GM19463 (cell line): ENCODE data around the gene MT1X.

ENCODE experiments used
- ATAC-seq: cut with Tn5 transposase; IDR thresholded peaks from one replicate; pipeline ENCODE4 v1.9.1; 2021; ENCODE audit warnings: mild to moderate bottlenecking, moderate library complexity; ENCODE audit not compliant: unreplicated experiment

Gene MT1X

GRCh38 chr16:56681939-56682702, at the start of gene MT1X:
Gene MT1X, plus strand, starts transcription at chr16:56682470. Its CDS starts 71 bp downstream, at chr16:56682541.
- ATAC-seq, result peak; percentile 99

GRCh38 chr16:56632848-56633365, 49.4 kb upstream of the MT1X start:
- ATAC-seq, result no peak

DNA sequence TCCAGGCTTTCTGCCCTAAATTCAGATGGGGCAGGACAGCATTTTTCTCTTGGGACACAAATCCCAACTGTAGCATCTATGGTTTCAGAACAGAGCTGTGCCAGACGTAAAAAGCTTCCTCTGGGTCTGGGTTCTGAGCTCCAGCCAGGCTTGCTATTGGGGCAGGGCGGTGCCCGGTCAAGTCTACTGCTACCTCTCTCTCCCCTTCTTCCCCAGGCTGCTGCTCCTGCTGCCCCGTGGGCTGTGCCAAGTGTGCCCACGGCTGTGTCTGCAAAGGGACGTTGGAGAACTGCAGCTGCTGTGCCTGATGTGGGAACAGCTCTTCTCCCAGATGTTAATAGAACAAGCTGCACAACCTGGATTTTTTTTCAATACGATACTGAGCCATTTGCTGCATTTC, 48.7 kb upstream of the MT1X start:
- ATAC-seq, result no peak

DNA sequence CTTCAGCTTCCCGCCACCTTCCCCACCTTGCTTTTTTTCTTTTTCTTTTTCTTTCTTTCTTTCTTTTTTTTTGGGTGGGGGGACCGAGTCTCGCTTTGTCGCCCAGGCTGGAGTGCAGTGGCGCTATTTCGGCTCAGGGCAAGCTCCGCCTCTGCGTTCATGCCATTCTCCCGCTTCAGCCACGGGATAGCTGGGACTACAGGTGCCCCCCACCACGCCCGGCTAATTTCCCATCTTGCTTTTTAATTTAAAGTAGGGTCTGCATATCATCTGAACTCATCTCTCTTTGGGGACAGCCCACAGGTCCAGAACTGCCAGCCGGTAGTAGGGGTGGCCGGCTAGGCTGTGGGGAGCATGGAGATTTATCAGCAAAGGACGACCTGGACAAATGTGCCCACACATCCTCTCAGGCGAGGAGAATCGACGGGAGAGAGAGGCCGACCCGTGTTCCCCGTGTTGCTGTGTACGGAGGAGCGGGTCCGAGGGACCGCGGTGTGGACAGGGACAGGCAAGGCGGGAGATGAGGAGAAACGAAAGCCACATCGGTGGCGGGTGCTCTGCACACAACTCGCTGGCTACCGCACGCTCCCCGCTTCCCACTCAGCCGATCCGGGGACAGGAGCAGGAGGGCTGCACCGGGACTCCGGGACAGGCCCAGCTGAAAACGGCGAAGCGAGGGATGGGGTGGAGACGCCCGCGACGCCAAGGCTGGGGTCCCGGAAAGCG, 47.4 kb upstream of the MT1X start:
- no peak for ATAC-seq

DNA sequence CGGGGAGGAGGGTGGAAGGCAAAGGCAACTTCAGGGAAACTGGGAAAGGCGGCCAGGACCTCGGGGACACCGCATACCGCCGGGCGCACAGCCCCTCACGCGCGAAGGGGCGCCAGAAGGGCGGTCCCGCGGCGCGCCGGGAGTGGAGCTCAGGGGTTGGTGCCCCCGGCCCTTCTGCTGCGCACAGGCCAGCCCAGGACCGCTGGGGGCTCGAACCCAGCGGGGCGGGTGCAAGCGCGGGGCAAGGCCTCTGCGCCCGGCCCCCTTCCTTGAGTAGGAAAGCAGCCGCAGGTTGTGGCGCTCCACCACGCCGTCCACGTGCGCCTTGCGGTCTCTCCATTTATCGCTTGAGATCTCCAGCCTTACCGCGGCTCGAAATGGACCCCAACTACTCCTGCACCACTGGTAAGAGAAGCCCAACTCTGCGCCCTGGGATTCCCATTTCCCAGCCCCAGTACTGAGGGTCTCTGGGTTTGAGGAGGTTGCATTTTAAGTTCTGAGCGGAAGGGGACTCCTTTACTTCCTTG, 46.8 kb upstream of the MT1X start:
- no peak for ATAC-seq

DNA sequence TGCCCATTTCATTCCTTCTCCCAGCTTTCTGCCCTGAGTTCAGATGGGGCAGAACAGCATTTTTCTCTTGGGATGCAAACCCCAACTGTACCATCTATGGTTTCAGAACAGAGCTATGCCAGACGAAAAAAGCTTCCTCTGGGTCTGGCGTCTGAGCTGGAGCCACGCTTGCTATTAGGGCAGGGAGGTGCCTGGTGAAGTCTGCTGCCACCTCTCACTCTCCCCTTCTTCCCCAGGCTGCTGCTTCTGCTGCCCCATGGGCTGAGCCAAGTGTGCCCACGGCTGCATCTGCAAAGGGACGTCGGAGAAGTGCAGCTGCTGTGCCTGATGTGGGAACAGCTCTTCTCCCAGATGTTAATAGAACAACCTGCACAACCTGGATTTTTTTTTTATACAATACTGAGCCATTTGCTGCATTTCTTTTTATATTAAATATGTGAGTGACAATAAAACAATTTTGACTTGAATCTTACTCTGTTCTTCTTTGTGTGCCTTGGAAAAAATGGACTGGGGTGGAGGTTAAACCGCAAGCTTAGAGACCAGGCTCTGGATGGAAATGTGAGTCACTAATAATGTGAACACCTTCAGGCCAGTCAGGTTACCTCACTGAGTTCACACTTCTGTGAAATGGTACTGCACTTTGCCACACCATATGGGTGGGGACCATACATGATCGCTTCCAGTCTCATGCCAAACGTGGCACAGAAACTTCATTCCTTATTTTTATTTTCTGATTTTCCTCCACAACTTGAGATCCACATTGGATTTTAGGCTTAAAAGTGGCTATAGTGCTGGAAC, 45.5 kb upstream of the MT1X start:
- no peak for ATAC-seq

GRCh38 chr16:56637814-56638750, 44.2 kb upstream of the MT1X start, which contains the start of gene MT1A:
Gene MT1A, plus strand, starts transcription at chr16:56638666. Its CDS starts 73 bp downstream, at chr16:56638739.
- no peak for ATAC-seq

GRCh38 chr16:56639045-56639444, 43.2 kb upstream of the MT1X start:
- no peak for ATAC-seq

DNA sequence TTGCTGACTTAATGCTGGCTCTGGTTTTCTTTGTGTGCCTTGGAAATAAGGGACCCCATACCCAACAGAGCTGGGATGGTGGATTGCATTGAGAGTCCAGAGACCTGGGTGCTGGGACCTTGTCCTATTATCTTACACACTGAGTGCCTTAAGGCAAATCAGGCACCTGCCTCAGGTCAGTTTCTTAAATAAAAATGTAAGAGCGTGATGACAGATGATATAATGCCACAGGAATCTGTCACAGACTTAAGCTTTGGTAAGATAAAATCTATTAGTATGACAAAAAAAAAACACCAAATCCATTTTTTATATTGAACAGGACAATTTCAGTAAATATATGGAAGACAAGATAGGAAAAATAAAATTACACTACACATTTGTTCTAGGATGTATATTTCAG, 42.2 kb upstream of the MT1X start:
- no peak for ATAC-seq

DNA sequence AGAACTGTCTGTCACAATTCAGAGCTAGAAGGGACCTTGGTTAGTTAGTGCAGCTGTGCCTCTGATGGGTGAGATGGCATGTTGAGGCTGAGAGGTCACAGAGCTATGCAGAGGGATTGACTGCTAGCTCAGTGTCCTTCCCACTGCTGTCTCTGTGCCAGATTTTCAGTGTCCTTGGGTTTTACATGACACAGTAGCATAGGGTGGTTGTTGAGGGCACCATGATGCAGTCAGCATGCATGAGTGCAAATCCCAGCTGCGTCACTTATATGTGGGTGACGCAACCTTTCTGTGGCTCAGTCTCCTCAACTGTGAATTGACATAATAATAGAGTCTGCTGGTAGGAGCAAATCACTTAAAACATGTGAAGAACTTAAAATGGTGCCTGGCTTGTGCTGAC, 41.1 kb upstream of the MT1X start:
- no peak for ATAC-seq

GRCh38 chr16:56643080-56643778, 39.0 kb upstream of the MT1X start:
- ATAC-seq, result peak; percentile 95

DNA sequence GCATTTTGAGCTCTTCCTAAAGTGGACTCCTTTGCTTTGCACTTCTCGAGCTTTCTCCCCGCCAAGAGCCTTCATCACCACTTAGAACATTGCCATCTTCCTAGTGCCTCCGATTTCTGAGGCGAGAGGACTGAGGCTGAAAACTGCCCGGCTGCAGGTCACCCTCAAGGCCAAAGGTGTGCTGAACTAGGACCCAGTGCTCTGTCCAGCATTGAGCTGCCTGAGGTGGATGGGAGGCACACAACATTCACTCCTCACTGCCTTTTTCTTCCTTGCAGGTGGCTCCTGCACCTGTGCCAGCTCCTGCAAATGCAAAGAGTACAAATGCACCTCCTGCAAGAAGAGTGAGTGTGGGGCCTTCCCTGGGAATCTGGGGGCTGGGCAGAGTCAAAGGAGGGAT, 38.4 kb upstream of the MT1X start:
- ATAC-seq, result no peak

- no peak for ATAC-seq
Observed at GRCh38 chr16:56645311-56645710, 37.0 kb upstream of the MT1X start.

DNA sequence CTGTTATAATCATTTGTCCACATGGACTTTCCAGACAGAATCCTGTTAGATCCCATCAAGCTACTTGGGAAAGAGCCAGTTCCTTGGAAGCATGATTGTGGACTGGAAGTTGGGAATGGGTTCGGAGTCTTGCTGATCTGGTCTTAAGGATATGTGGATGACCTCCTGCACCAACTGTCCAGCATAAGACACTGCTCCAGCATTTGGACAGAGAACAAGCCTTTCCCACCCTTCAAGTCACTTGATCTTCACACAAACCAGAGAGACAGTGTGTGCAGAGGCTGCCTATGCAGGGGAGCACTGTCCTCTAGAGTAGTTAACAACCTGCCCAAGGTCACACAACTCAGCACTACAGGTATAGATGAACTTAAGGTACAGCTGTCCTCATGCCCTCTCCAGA, 36.4 kb upstream of the MT1X start:
- no peak for ATAC-seq

- ATAC-seq, result no peak
Observed at GRCh38 chr16:56647641-56648431, 34.4 kb upstream of the MT1X start.

GRCh38 chr16:56649271-56649670, 33.0 kb upstream of the MT1X start:
- no peak for ATAC-seq

DNA sequence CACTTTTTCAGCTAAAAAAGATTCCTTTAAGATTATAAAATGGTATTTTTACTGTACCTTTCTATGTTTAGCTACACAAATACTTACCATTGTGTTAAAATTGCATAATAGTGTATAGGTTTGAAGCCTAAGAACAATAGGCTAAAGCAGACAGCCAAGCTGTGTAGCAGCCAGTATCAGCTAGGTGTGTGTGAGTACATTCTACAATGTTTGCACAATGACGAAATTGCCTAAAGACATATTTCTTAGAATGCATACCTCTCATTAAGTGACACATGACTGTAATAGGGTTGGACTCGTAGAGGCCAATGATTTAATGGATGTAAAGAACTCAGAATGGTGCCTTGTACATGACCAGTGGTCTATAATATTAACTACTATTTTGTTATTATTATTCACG, 32.5 kb upstream of the MT1X start:
- ATAC-seq, result no peak

- ATAC-seq, result no peak
Observed at GRCh38 chr16:56651586-56651985, 30.7 kb upstream of the MT1X start, which contains the start of gene MT1B. Gene MT1B, plus strand, starts transcription at chr16:56651886. Its CDS starts 68 bp downstream, at chr16:56651954.
